Measurements from ENCODE around the gene RPS26.

Gene RPS26

DNA sequence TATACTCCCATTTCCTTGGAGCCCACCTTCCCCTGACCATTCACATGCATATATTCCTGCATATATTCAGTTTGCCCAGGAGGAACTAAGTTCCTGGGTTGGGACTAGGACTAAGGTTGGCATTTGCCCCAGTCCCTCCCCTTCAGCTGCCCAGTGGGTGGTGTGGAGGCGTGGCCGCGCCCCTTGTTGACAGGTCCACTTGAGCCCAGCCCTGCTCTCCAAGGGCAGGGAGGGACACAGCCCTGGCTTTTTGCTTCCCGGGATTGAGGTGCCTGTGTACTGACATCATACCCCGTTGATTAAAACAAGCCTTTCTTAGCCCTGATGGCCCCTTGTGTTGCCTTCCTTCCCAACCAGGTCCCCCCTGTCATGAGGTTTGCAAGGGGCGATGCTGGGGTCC lies 45.5 kb downstream of the RPS26 start:
- no peak overlapping the region for H3K27ac ChIP-seq (ENCODE audit: low read length)

More for the DNA sequence above, 45.5 kb downstream of the RPS26 start:
- no peaks in the 10 kb centered on the region for H3K9me3 ChIP-seq (ENCODE audit: control insufficient read depth in 2 of 2, low read length in 2 of 2)
- no peaks in the 10 kb centered on the region for H3K27me3 ChIP-seq (ENCODE audit: control insufficient read depth in 1 of 2, insufficient read depth in 2 of 2, low read length in 2 of 2)
- H3K4me3 ChIP-seq (ENCODE audit: low read length in 2 of 2), result no peak overlapping the region
- H3K4me1 ChIP-seq (ENCODE audit: control insufficient read depth, insufficient read depth, low read length), result no peaks in the 10 kb centered on the region
- H3K9ac ChIP-seq (ENCODE audit: low read length in 2 of 2), result no peak overlapping the region
- no peaks in the 10 kb centered on the region for H3K36me3 ChIP-seq (ENCODE audit: control insufficient read depth in 2 of 2, insufficient read depth in 2 of 2, low read length in 2 of 2)
